HG03571 (cell line): ENCODE data around the gene FSD2.
"Not testable (repeated sequence)": the region's sequence is repeated elsewhere in the genome, so short reads cannot be mapped to it uniquely, and the experiment has no call there.

Source experiments
- ATAC-seq: cut with Tn5 transposase; IDR thresholded peaks from one replicate; pipeline ENCODE4 v1.9.1; 2021; ENCODE audit not compliant: unreplicated experiment

Gene FSD2

DNA sequence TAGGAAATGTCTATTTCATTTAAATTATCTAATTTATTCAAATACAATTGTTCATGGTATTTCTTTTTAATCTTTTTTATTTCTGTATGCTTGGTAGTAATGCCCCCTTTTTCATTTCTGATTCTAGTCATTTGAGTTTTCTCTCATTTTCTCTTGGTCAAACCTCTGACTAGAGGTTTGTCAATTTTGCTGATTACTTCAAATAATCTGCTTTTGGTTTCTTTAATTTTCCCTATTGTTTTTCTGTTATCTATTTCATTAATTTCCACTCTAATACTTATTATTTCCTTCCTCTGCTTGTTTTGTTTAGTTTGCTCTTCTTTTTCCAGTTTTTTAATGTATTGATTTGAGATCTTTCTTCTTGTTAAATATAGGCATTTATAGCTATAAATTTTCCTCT, 12.1 kb downstream of the FSD2 start:
- ATAC-seq: no peak

DNA sequence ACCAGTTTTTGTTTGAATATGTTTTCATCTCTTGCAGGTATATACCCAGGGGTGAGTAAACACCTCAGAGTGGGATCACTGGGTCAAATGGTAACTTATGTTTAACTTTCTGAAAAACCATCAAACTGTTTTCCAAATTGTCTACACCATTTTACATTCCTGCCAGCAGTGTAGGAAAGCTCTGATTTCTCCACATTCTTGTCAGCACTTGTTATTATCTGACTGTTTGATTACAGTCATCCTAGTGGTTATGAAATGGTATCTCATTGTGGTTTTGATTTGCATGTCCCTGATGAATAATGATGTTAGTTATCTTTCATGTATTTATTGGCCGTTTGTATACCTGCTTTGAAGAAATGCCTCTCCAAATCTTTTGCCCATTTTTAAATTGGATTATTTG, 13.8 kb downstream of the FSD2 start:
- no peak for ATAC-seq

DNA sequence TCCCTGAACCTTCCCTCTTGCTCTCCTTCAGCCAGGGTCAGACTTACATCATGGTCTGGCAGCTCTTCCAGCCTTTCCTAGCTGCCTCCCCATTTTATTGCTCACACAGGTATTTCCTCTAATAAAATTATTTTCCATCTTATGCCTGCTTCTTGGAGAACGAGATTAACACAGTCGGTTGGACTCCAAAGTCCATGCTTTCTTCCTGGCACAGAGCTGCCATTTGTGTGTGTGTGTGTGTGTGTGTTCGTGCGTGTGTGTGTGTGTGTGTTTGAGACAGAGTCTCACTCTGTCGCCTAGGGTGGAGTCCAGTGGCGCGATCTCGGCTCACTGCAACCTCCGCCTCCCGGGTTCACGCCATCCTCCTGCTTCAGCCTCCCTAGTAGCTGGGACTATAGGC, 15.5 kb downstream of the FSD2 start:
- no peak for ATAC-seq

DNA sequence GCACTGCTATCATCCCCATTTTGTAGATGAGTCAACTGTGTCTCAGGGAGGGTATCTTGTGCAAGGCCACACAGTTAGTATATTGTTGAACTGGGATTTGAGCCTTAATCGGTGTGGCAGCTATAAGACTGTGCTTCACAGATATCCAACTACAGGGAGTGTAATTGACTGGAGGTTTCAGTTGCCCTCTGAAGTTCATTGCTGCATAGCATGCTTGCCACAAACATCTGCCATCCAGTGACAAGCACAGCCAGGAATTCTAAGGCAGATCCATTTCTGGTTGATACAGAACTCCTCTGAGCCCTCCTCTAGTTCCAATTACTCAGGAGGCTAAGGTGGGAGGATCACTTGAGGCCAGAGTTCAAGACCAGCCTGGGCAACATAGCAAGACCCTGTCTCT, 16.4 kb downstream of the FSD2 start:
- ATAC-seq: no peak

DNA sequence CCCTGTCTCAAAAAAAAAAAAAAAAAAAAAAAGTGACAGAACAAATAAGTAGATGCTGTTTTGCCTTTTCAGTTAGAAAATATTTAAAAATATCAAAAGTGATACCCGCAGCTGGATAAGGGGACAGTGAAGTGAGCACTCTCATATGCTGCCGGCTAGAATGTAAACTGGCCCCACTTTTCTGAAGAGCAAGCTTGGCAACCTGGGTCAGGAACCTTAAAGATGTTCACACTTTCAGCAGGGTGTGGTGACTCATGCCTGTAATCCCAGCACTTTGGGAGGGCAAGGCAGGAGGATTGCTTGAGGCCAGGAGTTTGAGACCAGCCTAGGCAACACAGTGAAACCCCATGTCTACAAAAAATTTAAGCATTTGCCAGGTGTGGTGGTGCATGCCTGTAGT, 17.4 kb downstream of the FSD2 start:
- no peak for ATAC-seq

DNA sequence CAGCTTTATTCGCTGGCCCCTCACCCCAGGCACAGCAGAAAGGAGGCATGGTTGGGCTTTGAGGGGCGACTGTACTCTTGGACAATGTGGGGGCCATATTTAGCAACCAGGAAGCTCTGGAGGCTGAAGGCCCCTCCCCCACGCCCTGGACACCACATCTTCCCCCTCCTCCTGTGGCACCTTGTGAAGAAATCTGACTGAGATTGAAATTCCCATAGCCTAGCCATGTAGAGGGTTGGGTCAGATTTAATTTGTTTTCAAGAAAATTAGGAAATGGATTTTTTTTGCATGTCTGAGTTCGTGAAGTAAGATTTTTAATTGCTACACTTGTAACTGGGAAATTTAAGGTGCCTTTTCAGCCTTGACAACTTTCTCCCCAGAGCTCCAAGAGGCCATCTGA, 24.5 kb downstream of the FSD2 start:
- no peak for ATAC-seq

DNA sequence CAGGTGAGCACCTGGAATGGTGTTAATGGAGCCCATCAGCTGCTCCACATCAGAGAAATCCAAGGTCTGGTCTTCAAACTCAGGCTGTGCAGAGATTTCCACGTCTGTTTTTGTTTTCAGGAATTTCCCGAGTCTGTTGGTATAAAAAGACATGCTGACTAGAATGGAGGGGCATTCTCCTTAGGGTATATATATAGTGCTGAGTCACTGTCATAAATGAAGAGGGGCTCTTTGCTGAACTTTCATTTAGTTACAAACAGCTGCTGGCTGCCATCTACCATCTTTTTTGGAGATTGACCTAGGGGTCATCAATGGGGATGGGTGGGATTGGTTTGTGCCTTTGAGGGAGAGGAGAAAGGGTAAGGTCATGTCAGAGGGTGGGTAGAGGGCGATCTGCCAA, 27.1 kb downstream of the FSD2 start:
- no peak for ATAC-seq

DNA sequence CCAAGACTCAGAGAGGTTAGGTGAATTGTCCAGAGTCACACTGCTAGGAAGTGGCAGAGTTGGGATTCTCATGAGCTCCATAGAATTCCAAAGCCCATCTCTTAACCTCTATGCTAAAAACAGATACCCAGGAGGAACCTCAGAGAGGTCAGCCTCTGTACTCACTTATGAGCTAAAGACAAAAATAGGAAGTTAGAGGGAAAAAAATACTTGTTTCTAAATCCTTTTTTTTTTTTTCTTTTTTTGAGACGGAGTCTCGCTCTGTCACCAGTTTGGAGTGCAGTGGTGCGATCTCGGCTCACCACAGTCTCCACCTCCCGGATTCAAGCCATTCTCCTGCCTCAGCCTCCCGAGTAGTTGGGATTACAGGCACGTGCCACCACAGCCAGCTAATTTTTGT, 31.4 kb downstream of the FSD2 start:
- no peak for ATAC-seq

DNA sequence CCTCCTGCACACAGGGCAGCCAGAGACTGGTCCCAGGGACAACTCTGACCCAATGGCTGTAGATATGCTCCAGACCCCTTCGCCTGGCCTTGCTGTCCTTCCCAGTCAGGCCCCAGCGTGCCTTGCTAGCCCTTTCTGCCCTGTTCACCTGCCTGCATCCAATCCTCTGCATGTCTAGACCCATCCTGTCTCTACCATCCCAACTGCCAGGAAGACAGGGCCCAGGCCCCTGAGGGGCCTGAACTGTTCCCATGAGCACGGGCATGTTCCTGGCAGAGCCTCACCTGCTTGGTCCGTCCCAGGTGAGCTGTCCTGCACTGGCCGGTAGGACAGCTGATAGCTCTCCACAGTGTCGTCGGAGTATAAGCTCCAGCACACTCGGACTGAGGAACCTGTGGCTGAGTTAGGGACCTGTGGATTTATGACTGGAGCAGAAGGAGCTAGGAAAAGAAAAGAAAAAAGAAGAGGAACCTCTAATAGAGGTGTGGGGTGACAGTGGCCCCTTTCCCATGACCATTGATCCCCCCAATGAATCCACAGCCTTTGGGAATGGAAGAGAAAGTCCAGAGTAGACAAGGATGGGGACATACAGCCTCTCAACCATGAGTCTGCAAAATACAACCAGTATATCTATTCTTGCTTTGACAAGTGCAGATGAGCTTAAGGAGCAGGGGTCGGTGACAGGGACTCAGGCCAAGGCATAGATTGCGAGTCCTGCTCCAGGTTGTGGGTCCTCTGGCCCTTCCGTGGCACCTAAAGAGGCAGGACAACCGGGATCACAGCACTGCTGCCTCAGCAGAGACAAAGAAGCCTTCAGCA, 33.9 kb downstream of the FSD2 start:
- ATAC-seq: no peak

DNA sequence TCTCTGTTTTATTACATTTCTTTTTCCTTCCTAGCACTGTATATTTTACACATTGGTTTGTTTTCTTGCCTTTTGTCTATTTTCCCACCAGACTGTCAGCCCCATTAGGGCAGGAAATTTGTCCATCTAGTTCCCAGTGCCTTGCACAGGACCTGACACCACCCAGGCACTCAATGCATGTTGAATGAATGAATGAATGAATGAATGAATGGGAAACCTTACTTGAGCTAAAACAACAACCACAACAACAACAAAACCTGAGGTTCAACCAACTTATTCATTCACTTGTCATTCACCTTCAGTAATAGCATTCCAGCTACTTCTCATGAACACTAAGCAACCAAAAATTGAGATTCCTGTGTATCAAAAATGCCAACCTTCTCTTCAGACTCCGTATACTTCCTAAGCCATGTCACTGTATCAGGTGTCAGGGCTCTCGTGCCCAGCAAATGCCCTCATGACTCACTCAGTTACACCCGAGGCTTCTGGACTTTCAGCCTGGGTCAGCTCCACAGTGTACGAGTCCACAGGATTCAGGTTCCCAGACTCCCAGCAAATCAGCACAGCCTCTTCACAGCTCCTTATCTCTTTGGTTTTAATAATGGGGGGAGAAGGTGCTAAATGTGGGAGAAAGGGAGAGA, 37.3 kb downstream of the FSD2 start:
- ATAC-seq: no peak

DNA sequence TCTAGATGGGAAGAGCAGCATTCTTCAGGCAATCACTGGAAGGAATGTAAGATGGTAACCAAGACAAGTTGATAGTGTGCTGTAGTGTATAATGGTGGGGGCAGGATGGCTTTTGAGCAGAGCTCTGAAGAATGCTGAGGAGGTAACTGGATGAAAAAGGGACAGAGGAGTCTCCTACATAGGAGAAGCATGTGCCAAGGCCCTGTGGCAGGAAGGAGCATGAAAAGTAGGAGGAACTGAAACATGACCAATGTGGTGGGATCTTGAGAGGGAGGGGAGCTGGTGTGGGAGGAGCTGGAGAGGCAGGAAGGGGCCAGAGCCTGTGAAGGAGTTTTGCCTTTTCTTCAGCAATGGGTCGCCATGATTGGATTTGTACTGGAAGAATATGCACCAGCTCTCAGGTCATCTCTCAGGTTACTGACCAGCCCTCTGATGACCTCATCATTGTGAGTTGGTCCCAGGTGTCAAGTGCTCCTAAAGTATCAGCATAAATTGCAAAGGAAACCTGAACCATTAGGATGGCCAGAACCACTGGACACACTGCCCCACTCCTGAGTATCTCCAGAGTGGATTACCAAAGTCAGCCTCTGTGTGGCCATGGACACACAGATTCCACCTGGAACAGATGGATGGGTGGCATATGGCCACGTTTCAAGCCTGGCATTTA, 38.6 kb downstream of the FSD2 start:
- no peak for ATAC-seq

DNA sequence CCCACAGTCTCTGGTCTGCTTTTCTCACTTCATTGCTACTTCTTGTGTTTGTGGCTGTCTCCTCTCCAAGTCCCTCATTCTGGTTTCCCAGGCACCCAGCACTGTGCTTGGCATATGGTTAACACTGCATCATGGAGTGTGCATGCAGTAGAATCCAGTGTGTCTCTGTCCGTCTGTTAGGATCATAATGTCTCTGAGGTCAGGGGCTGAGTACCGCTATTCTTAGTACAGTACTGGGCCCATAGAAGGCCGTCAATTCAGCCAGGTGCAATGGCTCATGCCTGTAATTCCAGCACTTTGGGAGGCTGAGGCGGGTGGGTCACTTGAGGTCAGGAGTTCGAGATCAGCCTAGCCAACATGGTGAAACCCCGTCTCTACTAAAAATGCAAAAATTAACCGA, 39.7 kb downstream of the FSD2 start:
- not testable (repeated sequence) for ATAC-seq

DNA sequence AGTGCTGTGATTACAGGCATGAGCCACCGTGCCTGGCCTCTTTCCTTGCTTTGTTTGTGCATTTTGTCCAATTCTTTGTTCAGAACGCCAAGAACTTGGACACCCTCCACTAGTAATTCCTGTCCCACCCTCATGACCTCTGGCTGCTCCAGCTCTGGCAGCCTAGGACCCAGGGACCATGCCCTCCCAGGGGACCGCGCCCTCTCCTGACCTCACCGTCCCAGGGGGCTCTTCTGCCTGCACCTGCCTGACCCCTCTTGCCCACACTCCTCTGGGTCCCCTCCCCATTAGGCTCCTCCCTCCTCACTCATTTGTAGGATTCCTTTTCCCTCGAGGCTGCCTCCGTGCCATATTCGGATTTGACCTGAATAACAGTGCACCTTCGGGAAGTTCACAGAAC, 41.1 kb downstream of the FSD2 start:
- ATAC-seq: no peak

DNA sequence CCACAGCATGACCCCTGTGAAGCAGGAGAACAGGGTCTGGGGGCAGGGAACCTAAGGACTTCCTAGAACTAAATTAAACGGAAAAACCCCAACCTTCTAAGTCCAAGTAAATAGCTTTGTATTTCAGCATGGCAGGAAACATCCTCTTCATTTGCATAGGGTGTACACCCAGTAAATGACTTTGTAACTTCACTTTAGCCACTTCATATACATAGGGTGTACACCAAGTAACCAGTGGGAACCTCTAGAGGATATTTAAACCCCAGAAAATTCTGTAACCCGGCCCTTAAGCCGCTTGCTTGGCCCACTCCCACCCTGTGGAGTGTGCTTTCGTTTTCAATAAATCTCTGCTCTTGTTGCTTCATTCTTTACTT, 41.8 kb downstream of the FSD2 start:
- no peak for ATAC-seq

DNA sequence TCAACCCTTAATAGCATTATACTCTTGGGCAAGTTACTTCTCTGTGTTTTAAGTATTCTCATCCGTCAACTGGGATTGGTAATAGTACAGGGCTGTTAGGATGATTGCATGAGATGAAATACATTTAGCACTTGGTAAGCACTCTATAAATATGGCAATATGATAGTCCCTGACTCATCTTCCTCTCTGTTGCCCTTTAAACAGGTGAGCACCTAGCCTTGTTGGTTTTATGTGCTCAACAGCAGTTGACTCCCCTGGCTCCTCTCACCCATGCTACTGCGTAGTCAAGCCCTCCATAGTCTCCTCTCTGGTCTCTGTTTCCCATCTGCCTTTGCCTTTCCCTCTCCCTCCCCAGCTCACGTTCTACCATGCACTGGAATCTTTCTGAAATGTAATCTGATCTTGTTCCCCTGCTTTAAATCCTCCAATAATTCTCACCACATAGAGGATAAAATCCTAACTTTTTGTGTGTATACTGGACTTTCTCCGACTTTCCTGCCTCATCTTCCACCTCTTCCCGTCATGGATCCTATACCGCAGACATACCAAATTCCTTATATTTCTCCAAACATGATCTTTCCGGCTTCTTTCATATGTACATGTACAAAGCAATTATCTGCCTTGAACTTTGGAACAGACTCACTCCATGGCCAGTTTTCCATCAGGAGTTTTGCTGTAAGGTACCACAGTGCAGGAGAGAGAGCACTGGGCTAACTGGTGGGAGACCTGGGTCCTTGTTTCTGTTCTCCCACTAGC, 42.3 kb downstream of the FSD2 start:
- no peak for ATAC-seq

DNA sequence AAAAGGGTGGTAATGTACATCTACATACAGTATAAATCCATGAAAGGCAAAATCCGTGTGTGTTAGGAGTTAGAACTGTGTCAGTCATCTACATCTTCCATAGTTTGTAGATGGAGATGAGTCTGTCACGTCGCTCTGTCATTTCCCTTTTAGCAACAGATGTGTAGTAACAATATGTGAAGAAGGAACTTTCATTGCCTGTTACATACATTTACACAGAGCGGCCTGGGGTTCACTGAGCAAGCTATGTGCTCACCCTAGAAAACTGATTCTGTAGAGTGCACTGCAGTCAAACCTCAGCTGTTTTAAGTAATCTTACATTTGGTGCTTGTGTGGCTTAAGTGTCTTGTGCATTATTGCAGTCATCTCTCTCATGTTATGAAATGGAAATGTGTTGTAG, 54.6 kb downstream of the FSD2 start:
- ATAC-seq: no peak

DNA sequence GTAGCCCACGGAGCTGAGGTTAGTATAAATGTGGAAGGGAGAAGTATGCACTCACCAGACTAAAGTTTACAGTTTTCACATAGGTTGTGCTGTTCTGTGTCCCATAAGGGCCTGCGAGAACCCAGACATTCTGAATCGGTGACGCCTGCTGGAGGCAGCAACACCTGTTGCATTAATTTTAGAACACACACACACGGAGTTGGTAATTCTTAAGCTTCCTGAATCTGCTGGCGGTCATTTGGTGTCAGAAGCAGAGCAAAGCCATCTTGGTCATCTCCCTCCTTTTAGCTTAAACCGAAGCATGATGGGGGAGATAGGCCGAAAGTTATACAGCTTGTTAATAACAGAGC, 55.1 kb downstream of the FSD2 start:
- ATAC-seq: peak; percentile 27

DNA sequence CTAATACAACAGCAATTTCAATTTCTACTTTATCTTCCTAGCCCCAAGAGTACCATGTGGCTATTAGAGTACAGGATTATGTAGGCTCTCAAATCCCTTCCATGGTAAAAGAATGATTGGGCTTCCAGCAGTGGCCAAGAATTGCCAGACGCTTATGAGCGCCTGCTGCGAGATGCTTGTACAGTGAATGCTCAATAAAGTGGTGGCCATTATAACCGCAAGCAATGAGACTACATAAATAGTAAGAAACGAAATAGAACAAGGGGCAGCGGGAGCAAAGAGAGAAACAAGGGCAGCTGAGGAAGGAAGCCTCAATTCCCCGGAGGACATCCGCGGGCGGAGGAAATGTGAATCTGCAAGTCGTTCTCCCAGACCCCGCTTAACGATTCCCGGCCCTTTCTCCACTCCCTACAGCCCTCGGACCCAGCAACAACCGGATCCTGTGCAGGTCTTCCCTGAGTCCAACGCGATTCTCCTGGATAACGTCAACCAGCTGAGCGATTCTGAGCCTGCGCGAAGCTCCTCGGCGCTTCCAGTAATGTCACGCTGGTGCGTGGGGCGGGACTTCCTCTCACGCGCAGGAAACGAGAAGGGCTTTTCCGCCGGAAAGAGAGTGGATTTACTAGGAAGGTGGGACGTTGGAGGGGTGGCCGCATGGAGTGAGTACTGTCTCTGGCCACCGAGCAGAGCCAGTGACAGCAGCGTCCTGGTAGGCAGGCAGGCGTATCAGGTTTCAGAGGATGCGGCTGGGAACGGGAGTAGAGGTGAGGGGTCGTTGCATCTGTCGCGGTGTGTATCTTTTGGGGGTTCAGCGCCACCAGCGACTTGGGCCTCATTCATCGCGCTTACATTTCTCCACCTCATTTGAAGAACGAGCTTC, 55.7 kb downstream of the FSD2 start:
- ATAC-seq: peak; percentile 90

DNA sequence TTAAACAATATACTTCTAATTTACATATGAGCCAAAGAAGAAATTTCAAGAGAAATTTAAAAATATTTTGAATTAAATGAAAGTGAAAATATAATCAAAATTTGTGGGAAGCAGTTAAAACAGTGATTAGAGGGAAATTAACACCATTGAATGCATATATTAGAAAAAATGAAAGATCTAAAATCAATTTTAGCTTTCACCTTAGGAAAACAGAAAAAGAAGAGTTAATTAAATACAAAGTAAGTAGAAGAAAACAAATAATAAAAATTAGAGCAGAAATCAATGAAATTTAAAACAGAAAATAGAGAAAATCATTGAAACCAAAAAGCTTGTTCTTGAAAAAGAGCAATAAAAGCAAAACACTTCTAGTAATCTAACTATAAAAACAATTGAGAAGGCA, 57.6 kb downstream of the FSD2 start:
- no peak for ATAC-seq

DNA sequence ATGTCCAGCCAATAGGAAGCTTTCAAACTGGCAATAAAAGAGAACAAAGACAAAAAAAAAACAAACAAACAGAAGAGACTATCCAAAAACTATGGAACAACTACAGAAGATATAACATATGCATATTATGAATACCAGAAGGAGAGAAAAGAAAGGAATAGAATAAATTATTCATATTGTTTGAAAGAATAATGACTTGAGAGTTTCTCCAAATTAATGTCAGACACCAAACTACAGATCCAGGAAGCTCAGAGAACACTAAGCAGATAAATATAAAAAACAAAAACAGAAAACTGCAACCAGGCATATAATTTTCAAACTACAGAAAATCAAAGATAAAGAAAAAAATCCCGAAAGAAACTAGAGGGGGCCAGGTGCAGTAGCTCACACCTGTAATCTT, 62.1 kb downstream of the FSD2 start:
- no peak for ATAC-seq

DNA sequence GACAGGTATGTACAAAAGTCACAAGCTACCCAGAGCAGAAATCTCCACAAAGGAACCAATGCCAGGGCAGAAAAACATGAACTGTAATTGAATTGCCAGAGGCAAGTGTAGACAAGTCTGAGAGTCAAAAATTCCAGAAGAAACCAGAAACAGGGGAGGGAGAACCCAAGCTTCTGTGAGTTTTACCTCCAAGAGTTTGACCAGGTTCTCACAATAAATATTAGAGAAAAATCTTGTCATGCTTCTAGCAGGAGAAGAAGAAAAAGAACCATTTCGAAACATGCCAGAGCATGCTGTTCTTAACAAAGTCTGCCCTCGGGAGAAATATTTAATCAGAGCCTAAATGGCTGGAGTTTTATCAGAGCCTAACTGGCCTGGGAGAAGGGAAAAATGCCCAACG, 63.7 kb downstream of the FSD2 start:
- no peak for ATAC-seq
